GM23338 (cell line): ENCODE results near the gene CRACR2A.

ENCODE experiments used
- CREB1 ChIP-seq: fragments of 250-450 bp; sonication (Bioruptor Pico); IDR thresholded peaks from 2 replicates; pipeline ENCODE4 v1.5.0; 2020; ENCODE audit warnings: low read depth, mild to moderate bottlenecking, moderate library complexity
- CTCF ChIP-seq, 2 experiments: fragments of 200-600 bp in 1 of 2; sonication (generic) in 1 of 2; conservative IDR thresholded peaks; 2 replicates each; pipeline versions ENCODE4 v1.5.1 to v1.6.1; 2016 to 2017; ENCODE audit warnings: antibody characterized with exemption in 2 of 2, low read depth in 2 of 2, mild to moderate bottlenecking in 2 of 2, moderate library complexity in 1 of 2
- ETS1 ChIP-seq: IDR thresholded peaks from 2 replicates; pipeline ENCODE4 v1.6.1; 2016; ENCODE audit warnings: antibody characterized with exemption
- EZH2 ChIP-seq: fragments of 200-600 bp; sonication (generic); IDR thresholded peaks from one replicate; pipeline ENCODE4 v1.8.0; 2017; ENCODE audit warnings: antibody characterized with exemption, mild to moderate bottlenecking, low read depth; ENCODE audit not compliant: unreplicated experiment
- EZH2phosphoT487 ChIP-seq: fragments of 200-600 bp; sonication (generic); IDR thresholded peaks from one replicate; pipeline ENCODE4 v1.8.1; 2018; ENCODE audit warnings: antibody characterized with exemption; ENCODE audit not compliant: unreplicated experiment
- JUNB ChIP-seq: IDR thresholded peaks from one replicate; pipeline ENCODE4 v1.6.1; 2016; ENCODE audit warnings: antibody characterized with exemption; ENCODE audit not compliant: unreplicated experiment
- NANOG ChIP-seq: IDR thresholded peaks from 2 replicates; pipeline ENCODE4 v1.6.1; 2016; ENCODE audit warnings: antibody characterized with exemption, borderline replicate concordance
- POLR2AphosphoS5 ChIP-seq: IDR thresholded peaks from 2 replicates; pipeline ENCODE4 v1.6.1; 2016; ENCODE audit warnings: antibody characterized with exemption, low read depth
- REST ChIP-seq: IDR thresholded peaks from one replicate; pipeline ENCODE4 v1.6.1; 2018; ENCODE audit warnings: antibody characterized with exemption; ENCODE audit not compliant: unreplicated experiment
- ZNF331 ChIP-seq: fragments of 250-450 bp; sonication (Bioruptor Pico); IDR thresholded peaks from 2 replicates; pipeline ENCODE4 v1.5.0; 2020; ENCODE audit warnings: low read depth, mild to moderate bottlenecking, moderate library complexity
- ZNF462 ChIP-seq: fragments of 250-450 bp; sonication (Bioruptor Pico); IDR thresholded peaks from 2 replicates; pipeline ENCODE4 v1.5.0; 2020; ENCODE audit warnings: mild to moderate bottlenecking, moderate library complexity

- no peak for TF ChIP-seq CTCF (conservative IDR thresholded peaks at IDR 0.05; ENCODE audit: low read depth in 2 of 2)
- no peak for TF ChIP-seq CREB1 (CRISPR knock-in tag)
- TF ChIP-seq POLR2AphosphoS5: no peak
- no peak for TF ChIP-seq EZH2phosphoT487
- TF ChIP-seq REST: no peak
- TF ChIP-seq JUNB: no peak
- TF ChIP-seq EZH2: no peak
- no peak for TF ChIP-seq ZNF331 (CRISPR knock-in tag)
- TF ChIP-seq ETS1: no peak
- TF ChIP-seq NANOG: no peak
- TF ChIP-seq ZNF462 (CRISPR knock-in tag): no peak
These were observed 149.3 kb downstream of the CRACR2A start for GRCh38 chr12:3603576-3603975.
